Measurements from ENCODE around the gene STON2. TPM values are rescaled to one million over a fixed set of nuclear protein-coding genes. Genes with fewer than 3 reads are reported as not detected.

STON2 gene
- total and polyA plus RNA-seq, 2 of the 13 experiments (the other 11 are each of a cell fraction or from before 2014, with no cell fraction given): 2.1 to 11.0 TPM

DNA sequence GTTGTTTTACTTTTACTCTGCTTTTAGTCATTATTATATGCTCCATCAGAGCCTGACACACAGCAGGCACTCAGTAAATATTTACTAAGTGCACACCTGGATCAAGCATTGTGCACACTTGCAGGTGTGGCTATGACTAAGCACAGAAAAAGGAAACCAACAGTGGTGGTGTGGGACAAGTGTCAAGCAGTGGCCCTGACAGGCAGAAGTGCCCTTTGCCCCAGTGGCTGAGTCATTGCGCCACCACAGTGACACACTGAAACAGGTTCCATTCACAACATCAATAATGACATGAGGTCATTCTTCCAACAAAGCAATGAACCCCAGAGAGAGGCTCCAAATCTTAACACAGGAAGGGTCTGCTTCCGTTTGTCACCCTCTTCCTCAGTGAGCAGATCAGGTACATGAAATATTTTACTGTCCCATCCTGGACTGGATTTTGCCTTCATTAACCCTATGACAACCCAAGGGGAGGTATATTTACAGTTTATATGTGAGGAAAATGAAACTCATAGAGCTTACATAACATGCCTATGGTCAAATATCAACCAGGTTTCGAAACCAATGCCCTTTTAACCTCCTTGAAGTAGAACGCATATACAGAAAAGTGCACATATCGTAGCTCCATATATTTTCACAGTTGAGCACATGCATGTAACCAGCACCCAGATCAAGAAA lies 96.7 kb downstream of the STON2 start (continued):
- TF ChIP-seq RARA (CRISPR knock-in tag; IDR thresholded peaks at IDR 0.05) (peak; percentile 93), ZSCAN12 (CRISPR knock-in tag; IDR thresholded peaks at IDR 0.05) (no peak), ARID5B (CRISPR knock-in tag; IDR thresholded peaks at IDR 0.05) (peak; percentile 98), ZNF207 (IDR thresholded peaks at IDR 0.05; ENCODE audit: borderline replicate concordance) (no peak), ZNF576 (CRISPR knock-in tag; IDR thresholded peaks at IDR 0.05) (no peak), PHF21A (CRISPR knock-in tag; IDR thresholded peaks at IDR 0.05) (peak; percentile 92), ZNF746 (CRISPR knock-in tag; IDR thresholded peaks at IDR 0.05) (peak; percentile 88), MTF2 (CRISPR knock-in tag; IDR thresholded peaks at IDR 0.05; ENCODE audit: borderline replicate concordance) (no peak), BORCS8-MEF2B (CRISPR knock-in tag; IDR thresholded peaks at IDR 0.05) (0 out of 2 replicates have a peak, but pooled peaks have one; percentile 36), ZNF350 (CRISPR knock-in tag; IDR thresholded peaks at IDR 0.05; ENCODE audit: borderline replicate concordance, low read depth) (peak; percentile 92; the same call in 1 of the 2 replicates), MTA1 (CRISPR knock-in tag; IDR thresholded peaks at IDR 0.05; ENCODE audit: borderline replicate concordance) (peak; percentile 78; the same call in 1 of the 2 replicates), ZNF510 (CRISPR knock-in tag; IDR thresholded peaks at IDR 0.05; ENCODE audit: low read depth) (no peak), GLMP (CRISPR knock-in tag; IDR thresholded peaks at IDR 0.05; ENCODE audit: borderline replicate concordance) (no peak)
- TF ChIP-seq, protein P1, sequence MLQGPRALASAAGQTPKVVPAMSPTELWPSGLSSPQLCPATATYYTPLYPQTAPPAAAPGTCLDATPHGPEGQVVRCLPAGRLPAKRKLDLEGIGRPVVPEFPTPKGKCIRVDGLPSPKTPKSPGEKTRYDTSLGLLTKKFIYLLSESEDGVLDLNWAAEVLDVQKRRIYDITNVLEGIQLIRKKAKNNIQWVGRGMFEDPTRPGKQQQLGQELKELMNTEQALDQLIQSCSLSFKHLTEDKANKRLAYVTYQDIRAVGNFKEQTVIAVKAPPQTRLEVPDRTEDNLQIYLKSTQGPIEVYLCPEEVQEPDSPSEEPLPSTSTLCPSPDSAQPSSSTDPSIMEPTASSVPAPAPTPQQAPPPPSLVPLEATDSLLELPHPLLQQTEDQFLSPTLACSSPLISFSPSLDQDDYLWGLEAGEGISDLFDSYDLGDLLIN (CRISPR knock-in tag; IDR thresholded peaks at IDR 0.05; ENCODE audit: borderline replicate concordance): no peak
- TF ChIP-seq, protein P2, sequence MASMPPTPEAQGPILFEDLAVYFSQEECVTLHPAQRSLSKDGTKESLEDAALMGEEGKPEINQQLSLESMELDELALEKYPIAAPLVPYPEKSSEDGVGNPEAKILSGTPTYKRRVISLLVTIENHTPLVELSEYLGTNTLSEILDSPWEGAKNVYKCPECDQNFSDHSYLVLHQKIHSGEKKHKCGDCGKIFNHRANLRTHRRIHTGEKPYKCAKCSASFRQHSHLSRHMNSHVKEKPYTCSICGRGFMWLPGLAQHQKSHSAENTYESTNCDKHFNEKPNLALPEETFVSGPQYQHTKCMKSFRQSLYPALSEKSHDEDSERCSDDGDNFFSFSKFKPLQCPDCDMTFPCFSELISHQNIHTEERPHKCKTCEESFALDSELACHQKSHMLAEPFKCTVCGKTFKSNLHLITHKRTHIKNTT (CRISPR knock-in tag; IDR thresholded peaks at IDR 0.05): no peak
- TF ChIP-seq, protein P3, sequence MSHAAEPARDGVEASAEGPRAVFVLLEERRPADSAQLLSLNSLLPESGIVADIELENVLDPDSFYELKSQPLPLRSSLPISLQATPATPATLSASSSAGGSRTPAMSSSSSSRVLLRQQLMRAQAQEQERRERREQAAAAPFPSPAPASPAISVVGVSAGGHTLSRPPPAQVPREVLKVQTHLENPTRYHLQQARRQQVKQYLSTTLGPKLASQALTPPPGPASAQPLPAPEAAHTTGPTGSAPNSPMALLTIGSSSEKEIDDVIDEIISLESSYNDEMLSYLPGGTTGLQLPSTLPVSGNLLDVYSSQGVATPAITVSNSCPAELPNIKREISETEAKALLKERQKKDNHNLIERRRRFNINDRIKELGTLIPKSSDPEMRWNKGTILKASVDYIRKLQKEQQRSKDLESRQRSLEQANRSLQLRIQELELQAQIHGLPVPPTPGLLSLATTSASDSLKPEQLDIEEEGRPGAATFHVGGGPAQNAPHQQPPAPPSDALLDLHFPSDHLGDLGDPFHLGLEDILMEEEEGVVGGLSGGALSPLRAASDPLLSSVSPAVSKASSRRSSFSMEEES (CRISPR knock-in tag; IDR thresholded peaks at IDR 0.05): peak; percentile 85
- TF ChIP-seq, protein P4, sequence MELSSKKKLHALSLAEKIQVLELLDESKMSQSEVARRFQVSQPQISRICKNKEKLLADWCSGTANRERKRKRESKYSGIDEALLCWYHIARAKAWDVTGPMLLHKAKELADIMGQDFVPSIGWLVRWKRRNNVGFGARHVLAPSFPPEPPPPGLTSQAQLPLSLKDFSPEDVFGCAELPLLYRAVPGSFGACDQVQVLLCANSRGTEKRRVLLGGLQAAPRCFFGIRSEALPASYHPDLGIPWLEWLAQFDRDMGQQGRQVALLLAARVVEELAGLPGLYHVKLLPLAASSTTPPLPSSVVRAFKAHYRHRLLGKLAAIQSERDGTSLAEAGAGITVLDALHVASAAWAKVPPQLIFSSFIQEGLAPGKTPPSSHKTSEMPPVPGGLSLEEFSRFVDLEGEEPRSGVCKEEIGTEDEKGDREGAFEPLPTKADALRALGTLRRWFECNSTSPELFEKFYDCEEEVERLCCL (CRISPR knock-in tag; IDR thresholded peaks at IDR 0.05; ENCODE audit: borderline replicate concordance): no peak
